ENCODE results near the gene UPB1.

DNA sequence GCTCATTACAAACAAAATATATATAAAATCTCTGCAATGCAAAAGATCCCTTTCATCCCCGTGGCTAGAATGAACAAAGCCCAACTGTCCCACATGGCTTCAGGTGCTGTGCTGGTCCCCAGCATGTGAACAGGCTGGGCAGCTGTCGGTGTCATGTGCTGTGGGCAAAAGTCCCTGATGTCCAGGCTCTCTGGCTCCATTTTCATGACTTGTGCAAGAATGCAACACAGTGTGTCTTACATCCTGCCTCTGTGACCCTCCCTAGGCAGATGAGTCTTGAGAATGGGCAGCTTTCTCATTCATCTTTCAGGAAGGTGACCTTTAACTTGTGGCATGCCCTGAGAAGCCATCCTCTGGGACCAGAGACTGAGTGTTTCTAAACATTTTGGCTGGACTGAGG is 45.3 kb downstream of the UPB1 start:
- TF ChIP-seq, protein P1, sequence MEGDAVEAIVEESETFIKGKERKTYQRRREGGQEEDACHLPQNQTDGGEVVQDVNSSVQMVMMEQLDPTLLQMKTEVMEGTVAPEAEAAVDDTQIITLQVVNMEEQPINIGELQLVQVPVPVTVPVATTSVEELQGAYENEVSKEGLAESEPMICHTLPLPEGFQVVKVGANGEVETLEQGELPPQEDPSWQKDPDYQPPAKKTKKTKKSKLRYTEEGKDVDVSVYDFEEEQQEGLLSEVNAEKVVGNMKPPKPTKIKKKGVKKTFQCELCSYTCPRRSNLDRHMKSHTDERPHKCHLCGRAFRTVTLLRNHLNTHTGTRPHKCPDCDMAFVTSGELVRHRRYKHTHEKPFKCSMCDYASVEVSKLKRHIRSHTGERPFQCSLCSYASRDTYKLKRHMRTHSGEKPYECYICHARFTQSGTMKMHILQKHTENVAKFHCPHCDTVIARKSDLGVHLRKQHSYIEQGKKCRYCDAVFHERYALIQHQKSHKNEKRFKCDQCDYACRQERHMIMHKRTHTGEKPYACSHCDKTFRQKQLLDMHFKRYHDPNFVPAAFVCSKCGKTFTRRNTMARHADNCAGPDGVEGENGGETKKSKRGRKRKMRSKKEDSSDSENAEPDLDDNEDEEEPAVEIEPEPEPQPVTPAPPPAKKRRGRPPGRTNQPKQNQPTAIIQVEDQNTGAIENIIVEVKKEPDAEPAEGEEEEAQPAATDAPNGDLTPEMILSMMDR (conservative IDR thresholded peaks at IDR 0.05; ENCODE audit: low read depth in 2 of 2) = no peak
- no peak for TF ChIP-seq EZH2 (IDR thresholded peaks at IDR 0.05; ENCODE audit: low read depth, unreplicated experiment)
- TF ChIP-seq, protein P2, sequence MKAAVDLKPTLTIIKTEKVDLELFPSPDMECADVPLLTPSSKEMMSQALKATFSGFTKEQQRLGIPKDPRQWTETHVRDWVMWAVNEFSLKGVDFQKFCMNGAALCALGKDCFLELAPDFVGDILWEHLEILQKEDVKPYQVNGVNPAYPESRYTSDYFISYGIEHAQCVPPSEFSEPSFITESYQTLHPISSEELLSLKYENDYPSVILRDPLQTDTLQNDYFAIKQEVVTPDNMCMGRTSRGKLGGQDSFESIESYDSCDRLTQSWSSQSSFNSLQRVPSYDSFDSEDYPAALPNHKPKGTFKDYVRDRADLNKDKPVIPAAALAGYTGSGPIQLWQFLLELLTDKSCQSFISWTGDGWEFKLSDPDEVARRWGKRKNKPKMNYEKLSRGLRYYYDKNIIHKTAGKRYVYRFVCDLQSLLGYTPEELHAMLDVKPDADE (IDR thresholded peaks at IDR 0.05) = no peak
- TF ChIP-seq EZH2phosphoT487 (IDR thresholded peaks at IDR 0.05; ENCODE audit: unreplicated experiment) = no peak
- no peak for TF ChIP-seq CREB1 (CRISPR knock-in tag; IDR thresholded peaks at IDR 0.05; ENCODE audit: low read depth)
- TF ChIP-seq, protein P3, sequence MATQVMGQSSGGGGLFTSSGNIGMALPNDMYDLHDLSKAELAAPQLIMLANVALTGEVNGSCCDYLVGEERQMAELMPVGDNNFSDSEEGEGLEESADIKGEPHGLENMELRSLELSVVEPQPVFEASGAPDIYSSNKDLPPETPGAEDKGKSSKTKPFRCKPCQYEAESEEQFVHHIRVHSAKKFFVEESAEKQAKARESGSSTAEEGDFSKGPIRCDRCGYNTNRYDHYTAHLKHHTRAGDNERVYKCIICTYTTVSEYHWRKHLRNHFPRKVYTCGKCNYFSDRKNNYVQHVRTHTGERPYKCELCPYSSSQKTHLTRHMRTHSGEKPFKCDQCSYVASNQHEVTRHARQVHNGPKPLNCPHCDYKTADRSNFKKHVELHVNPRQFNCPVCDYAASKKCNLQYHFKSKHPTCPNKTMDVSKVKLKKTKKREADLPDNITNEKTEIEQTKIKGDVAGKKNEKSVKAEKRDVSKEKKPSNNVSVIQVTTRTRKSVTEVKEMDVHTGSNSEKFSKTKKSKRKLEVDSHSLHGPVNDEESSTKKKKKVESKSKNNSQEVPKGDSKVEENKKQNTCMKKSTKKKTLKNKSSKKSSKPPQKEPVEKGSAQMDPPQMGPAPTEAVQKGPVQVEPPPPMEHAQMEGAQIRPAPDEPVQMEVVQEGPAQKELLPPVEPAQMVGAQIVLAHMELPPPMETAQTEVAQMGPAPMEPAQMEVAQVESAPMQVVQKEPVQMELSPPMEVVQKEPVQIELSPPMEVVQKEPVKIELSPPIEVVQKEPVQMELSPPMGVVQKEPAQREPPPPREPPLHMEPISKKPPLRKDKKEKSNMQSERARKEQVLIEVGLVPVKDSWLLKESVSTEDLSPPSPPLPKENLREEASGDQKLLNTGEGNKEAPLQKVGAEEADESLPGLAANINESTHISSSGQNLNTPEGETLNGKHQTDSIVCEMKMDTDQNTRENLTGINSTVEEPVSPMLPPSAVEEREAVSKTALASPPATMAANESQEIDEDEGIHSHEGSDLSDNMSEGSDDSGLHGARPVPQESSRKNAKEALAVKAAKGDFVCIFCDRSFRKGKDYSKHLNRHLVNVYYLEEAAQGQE (IDR thresholded peaks at IDR 0.05; ENCODE audit: unreplicated experiment) = no peak
- TF ChIP-seq JUNB (IDR thresholded peaks at IDR 0.05; ENCODE audit: unreplicated experiment) = no peak
- no peak for TF ChIP-seq POLR2AphosphoS5 (IDR thresholded peaks at IDR 0.05; ENCODE audit: low read depth)
- TF ChIP-seq, protein P4, sequence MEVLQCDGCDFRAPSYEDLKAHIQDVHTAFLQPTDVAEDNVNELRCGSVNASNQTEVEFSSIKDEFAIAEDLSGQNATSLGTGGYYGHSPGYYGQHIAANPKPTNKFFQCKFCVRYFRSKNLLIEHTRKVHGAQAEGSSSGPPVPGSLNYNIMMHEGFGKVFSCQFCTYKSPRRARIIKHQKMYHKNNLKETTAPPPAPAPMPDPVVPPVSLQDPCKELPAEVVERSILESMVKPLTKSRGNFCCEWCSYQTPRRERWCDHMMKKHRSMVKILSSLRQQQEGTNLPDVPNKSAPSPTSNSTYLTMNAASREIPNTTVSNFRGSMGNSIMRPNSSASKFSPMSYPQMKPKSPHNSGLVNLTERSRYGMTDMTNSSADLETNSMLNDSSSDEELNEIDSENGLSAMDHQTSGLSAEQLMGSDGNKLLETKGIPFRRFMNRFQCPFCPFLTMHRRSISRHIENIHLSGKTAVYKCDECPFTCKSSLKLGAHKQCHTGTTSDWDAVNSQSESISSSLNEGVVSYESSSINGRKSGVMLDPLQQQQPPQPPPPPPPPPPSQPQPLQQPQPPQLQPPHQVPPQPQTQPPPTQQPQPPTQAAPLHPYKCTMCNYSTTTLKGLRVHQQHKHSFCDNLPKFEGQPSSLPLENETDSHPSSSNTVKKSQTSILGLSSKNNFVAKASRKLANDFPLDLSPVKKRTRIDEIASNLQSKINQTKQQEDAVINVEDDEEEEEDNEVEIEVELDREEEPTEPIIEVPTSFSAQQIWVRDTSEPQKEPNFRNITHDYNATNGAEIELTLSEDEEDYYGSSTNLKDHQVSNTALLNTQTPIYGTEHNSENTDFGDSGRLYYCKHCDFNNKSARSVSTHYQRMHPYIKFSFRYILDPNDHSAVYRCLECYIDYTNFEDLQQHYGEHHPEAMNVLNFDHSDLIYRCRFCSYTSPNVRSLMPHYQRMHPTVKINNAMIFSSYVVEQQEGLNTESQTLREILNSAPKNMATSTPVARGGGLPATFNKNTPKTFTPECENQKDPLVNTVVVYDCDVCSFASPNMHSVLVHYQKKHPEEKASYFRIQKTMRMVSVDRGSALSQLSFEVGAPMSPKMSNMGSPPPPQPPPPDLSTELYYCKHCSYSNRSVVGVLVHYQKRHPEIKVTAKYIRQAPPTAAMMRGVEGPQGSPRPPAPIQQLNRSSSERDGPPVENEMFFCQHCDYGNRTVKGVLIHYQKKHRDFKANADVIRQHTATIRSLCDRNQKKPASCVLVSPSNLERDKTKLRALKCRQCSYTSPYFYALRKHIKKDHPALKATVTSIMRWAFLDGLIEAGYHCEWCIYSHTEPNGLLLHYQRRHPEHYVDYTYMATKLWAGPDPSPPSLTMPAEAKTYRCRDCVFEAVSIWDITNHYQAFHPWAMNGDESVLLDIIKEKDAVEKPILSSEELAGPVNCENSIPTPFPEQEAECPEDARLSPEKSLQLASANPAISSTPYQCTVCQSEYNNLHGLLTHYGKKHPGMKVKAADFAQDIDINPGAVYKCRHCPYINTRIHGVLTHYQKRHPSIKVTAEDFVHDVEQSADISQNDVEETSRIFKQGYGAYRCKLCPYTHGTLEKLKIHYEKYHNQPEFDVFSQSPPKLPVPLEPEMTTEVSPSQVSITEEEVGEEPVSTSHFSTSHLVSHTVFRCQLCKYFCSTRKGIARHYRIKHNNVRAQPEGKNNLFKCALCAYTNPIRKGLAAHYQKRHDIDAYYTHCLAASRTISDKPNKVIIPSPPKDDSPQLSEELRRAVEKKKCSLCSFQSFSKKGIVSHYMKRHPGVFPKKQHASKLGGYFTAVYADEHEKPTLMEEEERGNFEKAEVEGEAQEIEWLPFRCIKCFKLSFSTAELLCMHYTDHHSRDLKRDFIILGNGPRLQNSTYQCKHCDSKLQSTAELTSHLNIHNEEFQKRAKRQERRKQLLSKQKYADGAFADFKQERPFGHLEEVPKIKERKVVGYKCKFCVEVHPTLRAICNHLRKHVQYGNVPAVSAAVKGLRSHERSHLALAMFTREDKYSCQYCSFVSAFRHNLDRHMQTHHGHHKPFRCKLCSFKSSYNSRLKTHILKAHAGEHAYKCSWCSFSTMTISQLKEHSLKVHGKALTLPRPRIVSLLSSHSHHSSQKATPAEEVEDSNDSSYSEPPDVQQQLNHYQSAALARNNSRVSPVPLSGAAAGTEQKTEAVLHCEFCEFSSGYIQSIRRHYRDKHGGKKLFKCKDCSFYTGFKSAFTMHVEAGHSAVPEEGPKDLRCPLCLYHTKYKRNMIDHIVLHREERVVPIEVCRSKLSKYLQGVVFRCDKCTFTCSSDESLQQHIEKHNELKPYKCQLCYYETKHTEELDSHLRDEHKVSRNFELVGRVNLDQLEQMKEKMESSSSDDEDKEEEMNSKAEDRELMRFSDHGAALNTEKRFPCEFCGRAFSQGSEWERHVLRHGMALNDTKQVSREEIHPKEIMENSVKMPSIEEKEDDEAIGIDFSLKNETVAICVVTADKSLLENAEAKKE (CRISPR knock-in tag; IDR thresholded peaks at IDR 0.05) = no peak
- no peak for TF ChIP-seq NANOG (IDR thresholded peaks at IDR 0.05; ENCODE audit: borderline replicate concordance)
- TF ChIP-seq STAT1 (IDR thresholded peaks at IDR 0.05; ENCODE audit: unreplicated experiment) = no peak
- no peak for TF ChIP-seq ZNF114 (CRISPR knock-in tag; IDR thresholded peaks at IDR 0.05)
- no peak for TF ChIP-seq ZNF331 (CRISPR knock-in tag; IDR thresholded peaks at IDR 0.05; ENCODE audit: low read depth)
